K562 (cell line): ENCODE data around the gene KLHL8. TPM values are rescaled to one million over a fixed set of nuclear protein-coding genes. Genes with fewer than 3 reads are reported as not detected.

Experiments
- ATAC-seq: fragments of 200-7000 bp; cut with Tn5 transposase; 3 replicates; pipeline ENCODE4 v1.9.1; 2020; ENCODE audit warnings: moderate library complexity
- BruUV-seq: library from RNA; stranded (reverse); fragments of 400-500 nt; replicated peaks from 2 replicates; lab custom pipeline; 2021; lab: Mats Ljungman, UMichigan
- CTCF ChIA-PET: fragments of 300-600 bp; formaldehyde crosslinking; extraction: SDS; loops from one replicate; lab custom pipeline; 2021; ENCODE audit warnings: low intra/inter-chr PET ratio; lab: Yijun Ruan, JAX
- POLR2A ChIA-PET: fragments of 300-600, 350-650 bp; sonication (Branson Sonifier 250); formaldehyde crosslinking; extraction: SDS; loops from one replicate; lab custom pipeline; 2021; ENCODE audit warnings: antibody characterized with exemption, inconsistent platforms; lab: Yijun Ruan, JAX
- DNase-seq, 4 experiments: peaks; one replicate each; pipeline versions ENCODE4 v3.0.0 to v3.0.0-alpha.2; 2011 to 2018; ENCODE audit warnings: low spot score in 3 of 4, mixed read lengths in 3 of 4; ENCODE audit errors: extremely low read depth in 1 of 4
- FAIRE-seq: peaks from 2 replicates; lab custom pipeline; 2011; peaks lifted over from hg19 to GRCh38; lab: Jason Lieb, UNC
- H2AFZ ChIP-seq: 2 replicates; pipeline ENCODE4 v1.6.0; 2011; ENCODE audit warnings: low read depth, low read length, control low read depth, inconsistent platforms
- H3K27ac ChIP-seq: fragments of 200-600 bp; 3 replicates; pipeline ENCODE4 v1.8.0; 2011; ENCODE audit warnings: low read depth, mild to moderate bottlenecking, control low read depth, inconsistent platforms, low read length, moderate library complexity, mixed read lengths; ENCODE audit errors: extremely low read depth
- H3K27me3 ChIP-seq, 2 experiments: fragments of 300-600 bp in 1 of 2; 2 replicates in 1 of 2; 3 replicates in 1 of 2; pipeline versions ENCODE4 v1.6.0 to v1.8.0; 2011; ENCODE audit warnings: inconsistent platforms in 2 of 2, low read length in 2 of 2, mild to moderate bottlenecking in 1 of 2, mixed read lengths in 1 of 2, moderate library complexity in 1 of 2; ENCODE audit not compliant: control insufficient read depth in 2 of 2, insufficient read depth in 2 of 2
- H3K36me3 ChIP-seq: fragments of 300-600 bp; 3 replicates; pipeline ENCODE4 v1.8.0; 2011; ENCODE audit warnings: mild to moderate bottlenecking, low read length, inconsistent platforms; ENCODE audit not compliant: control insufficient read depth, insufficient read depth
- H3K4me1 ChIP-seq, 2 experiments: fragments of 200-600 bp in 1 of 2; replicated peaks in 1 of 2; 2 replicates in 1 of 2; 3 replicates in 1 of 2; pipeline versions ENCODE4 v1.5.1 to v1.8.0; 2011; ENCODE audit warnings: inconsistent platforms in 2 of 2, low read length in 2 of 2, mild to moderate bottlenecking in 1 of 2, mixed read lengths in 1 of 2, moderate library complexity in 1 of 2; ENCODE audit not compliant: control insufficient read depth in 2 of 2, insufficient read depth in 2 of 2
- H3K4me2 ChIP-seq: 2 replicates; pipeline ENCODE4 v1.6.1; 2011; ENCODE audit warnings: low read length, control low read depth, inconsistent platforms, mixed read lengths; ENCODE audit not compliant: insufficient read depth
- H3K4me3 ChIP-seq: fragments of 200-600 bp; sonication (generic), shearing (Covaris generic); 2 replicates; pipeline ENCODE4 v1.5.1; 2016; ENCODE audit warnings: control low read depth, inconsistent platforms
- H3K79me2 ChIP-seq: fragments of 200-600 bp; 3 replicates; pipeline ENCODE4 v1.8.0; 2011; ENCODE audit warnings: low read length, inconsistent platforms; ENCODE audit not compliant: control insufficient read depth, insufficient read depth
- H3K9ac ChIP-seq, 2 experiments: 2 replicates each; pipeline versions ENCODE4 v1.6.0 to v1.6.1; 2011; ENCODE audit warnings: low read depth in 2 of 2, low read length in 2 of 2, control low read depth in 1 of 2, inconsistent platforms in 1 of 2, mild to moderate bottlenecking in 1 of 2, mixed read lengths in 1 of 2; ENCODE audit not compliant: insufficient read depth in 1 of 2
- H3K9me1 ChIP-seq: one replicate; pipeline ENCODE4 v1.6.0; 2011; ENCODE audit warnings: inconsistent platforms, mild to moderate bottlenecking, low read length, moderate library complexity; ENCODE audit not compliant: control insufficient read depth, insufficient read depth
- H3K9me3 ChIP-seq: replicated peaks from 2 replicates; pipeline ENCODE4 v1.5.1; 2011; ENCODE audit warnings: low read depth, low read length, inconsistent platforms; ENCODE audit not compliant: control insufficient read depth, insufficient read depth
- H4K20me1 ChIP-seq: replicated peaks from 2 replicates; pipeline ENCODE4 v1.6.1; 2011; ENCODE audit warnings: low read length, inconsistent platforms, mixed read lengths; ENCODE audit not compliant: control insufficient read depth, insufficient read depth
- ATF1 ChIP-seq, 2 experiments: fragments of 450-650 bp in 1 of 2; IDR thresholded peaks; 2 replicates each; pipeline ENCODE4 v1.6.1; 2016; ENCODE audit warnings: missing compliant biosample characterization in 1 of 2, missing genetic modification characterization in 1 of 2
- BCL6 ChIP-seq: fragments of 250-450 bp; sonication (Bioruptor Pico); IDR thresholded peaks from 2 replicates; pipeline ENCODE4 v1.4.0; 2020
- HDAC6 ChIP-seq: IDR thresholded peaks from 2 replicates; pipeline ENCODE4 v1.6.1; 2012; ENCODE audit warnings: low read depth, mild to moderate bottlenecking, control low read depth, inconsistent platforms, low read length, moderate library complexity
- HMG20A ChIP-seq: fragments of 450-650 bp; formaldehyde crosslinking; conservative IDR thresholded peaks from 2 replicates; pipeline ENCODE4 v1.4.0; 2020; ENCODE audit warnings: mild to moderate bottlenecking, mixed read lengths
- MEF2D ChIP-seq: conservative IDR thresholded peaks from 2 replicates; pipeline ENCODE4 v1.6.1; 2016; ENCODE audit warnings: low read depth, missing genetic modification characterization, missing compliant biosample characterization
- PML ChIP-seq: IDR thresholded peaks from 2 replicates; pipeline ENCODE4 v1.6.1; 2012; ENCODE audit warnings: low read length, inconsistent platforms
- POLR2B ChIP-seq: fragments of 450-650 bp; IDR thresholded peaks from 2 replicates; pipeline ENCODE4 v1.6.1; 2018; ENCODE audit warnings: low read depth; ENCODE audit not compliant: partially characterized antibody
- POLR3G ChIP-seq: IDR thresholded peaks from 2 replicates; pipeline ENCODE4 v1.6.1; 2011; ENCODE audit not compliant: insufficient read length, insufficient replicate concordance; ENCODE audit errors: extremely low read depth
- RBFOX2 ChIP-seq: fragments of 200-400 bp; formaldehyde crosslinking; IDR thresholded peaks from 2 replicates; pipeline ENCODE4 v1.6.1; 2017; ENCODE audit warnings: low read depth, mild to moderate bottlenecking, low read length, moderate library complexity
- SNIP1 ChIP-seq: fragments of 450-650 bp; IDR thresholded peaks from 2 replicates; pipeline ENCODE4 v1.7.1; 2017; ENCODE audit warnings: low read depth, mild to moderate bottlenecking
- TFAM ChIP-seq: fragments of 250-450 bp; sonication (Bioruptor Pico); conservative IDR thresholded peaks from 2 replicates; pipeline ENCODE4 v1.5.0; 2021; ENCODE audit warnings: mild to moderate bottlenecking, moderate library complexity
- ZNF217 ChIP-seq: sonication (generic); formaldehyde crosslinking; IDR thresholded peaks from 2 replicates; pipeline ENCODE4 v1.8.0; 2022; ENCODE audit warnings: mild to moderate bottlenecking, missing genetic modification reagents
- ZNF609 ChIP-seq: sonication (generic); formaldehyde crosslinking; IDR thresholded peaks from 2 replicates; pipeline ENCODE4 v1.8.1; 2023; ENCODE audit warnings: missing genetic modification reagents, mild to moderate bottlenecking, borderline replicate concordance
- ZNF644 ChIP-seq: fragments of 200-800 bp; sonication (Bioruptor generic); IDR thresholded peaks from 2 replicates; pipeline ENCODE4 v1.6.1; 2016; ENCODE audit warnings: low read depth, missing genetic modification characterization, missing compliant biosample characterization
- ZNF740 ChIP-seq, 3 experiments: fragments of 200-800 bp in 1 of 3; sonication (Bioruptor generic) in 1 of 3; sonication (generic) in 1 of 3; formaldehyde crosslinking in 1 of 3; IDR thresholded peaks; 2 replicates each; pipeline versions ENCODE4 v1.6.1 to v1.8.0; 2016 to 2022; ENCODE audit warnings: mild to moderate bottlenecking in 2 of 3, missing compliant biosample characterization in 2 of 3, missing genetic modification characterization in 2 of 3, missing genetic modification reagents in 1 of 3
- WGBS: fragments of 100-300 bp; shearing (Covaris generic); methylation state at CpG from one replicate; pipeline ENCODE4 v1.1.6; 2016; ENCODE audit warnings: low coverage, mixed read lengths; ENCODE audit not compliant: insufficient coverage; ENCODE audit errors: missing lambda C conversion rate; 5-methylcytosine and 5-hydroxymethylcytosine counted together
- in situ Hi-C: fragments of 300-500 bp; cut with MboI; formaldehyde crosslinking; loops from 4 replicates; pipeline ENCODE4 v1.15.0; 2018; ENCODE audit warnings: inconsistent platforms, mixed read lengths
- intact Hi-C: fragments of 100-400 bp; cut with micrococcal nuclease; formaldehyde crosslinking; loops from 2 replicates; pipeline ENCODE4 v1.14.2; 2022
- polyA plus RNA-seq, 8 experiments: library from polyadenylated mRNA; depleted of rRNA in 4 of 8; stranded (reverse) in 5 of 8; unstranded in 3 of 8; fragments of >200 nt; fragmentation: Nextera tagmentation in 2 of 8; fragmentation: Illumina TruSeq in 1 of 8; extraction: Ambion mirVana in 2 of 8; extraction: Trizol in 1 of 8; gene quantifications; 2 replicates each; pipeline versions ENCODE4 v1.2.1 to v1.2.3, GENCODE V29; 2011 to 2014; ENCODE audit warnings: inconsistent platforms in 1 of 8, missing spikeins in 1 of 8
- total RNA-seq, 7 experiments: library from RNA; depleted of rRNA in 6 of 7; stranded (reverse); fragments of >200 nt in 6 of 7; fragmentation: Illumina TruSeq in 2 of 7; extraction: Trizol in 2 of 7; gene quantifications; 2 replicates each; pipeline versions ENCODE4 v1.2.1 to v1.2.3, GENCODE V29; 2011 to 2021; ENCODE audit warnings: low replicate concordance in 1 of 7

KLHL8 gene
- total and polyA plus RNA-seq, 9 of the 15 experiments (the other 6 are each of a cell fraction or from before 2014, with no cell fraction given), result 8.7 to 25.3 (median 15.7) TPM

DNA sequence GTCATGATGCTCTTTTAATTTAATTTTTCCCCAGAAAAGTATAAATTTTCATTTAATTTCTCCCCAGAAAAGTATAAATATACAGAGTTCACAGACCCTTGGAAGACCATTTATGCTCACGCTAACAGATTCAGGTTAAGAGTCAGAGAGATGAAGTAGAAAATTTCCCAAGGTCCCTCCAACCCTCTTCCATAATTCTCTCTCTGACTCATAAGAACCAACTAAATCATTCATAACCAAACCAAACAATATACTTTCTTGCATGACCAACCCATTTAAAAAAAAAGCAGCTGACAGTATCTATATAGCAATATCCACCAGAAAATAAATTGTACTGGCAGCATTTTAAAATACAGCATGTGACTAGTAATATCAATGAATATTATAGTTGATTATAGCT is 3.9 kb downstream of the KLHL8 start:
- Histone ChIP-seq H4K20me1 (0 out of 2 replicates have a peak, but pooled peaks cover 2% of the 10 kb centered on the region), H3K4me1 (peaks cover 19 to 22% of the 10 kb centered on the region in 2 experiments), H3K9me3 (no peaks in the 10 kb centered on the region), H3K9ac (no peak overlapping the region), H3K4me3 (no peak overlapping the region), H3K4me2 (no peak overlapping the region), H2AFZ (no peak overlapping the region), H3K27ac (no peak overlapping the region), H3K79me2 (peaks cover 85% of the 10 kb centered on the region)
- BruUV-seq, result no TSS peak
- no peak for FAIRE-seq
- no peak for ATAC-seq
- intact Hi-C loops, result no loop called here
- CTCF ChIA-PET, result no interaction called here
- no peak for TF ChIP-seq RBFOX2
- no peak for TF ChIP-seq MEF2D (tag)
- TF ChIP-seq PML, result no peak
- no peak for TF ChIP-seq POLR2B
- TF ChIP-seq ZNF740 (CRISPR knock-in tag; IDR thresholded peaks at IDR 0.05), result no peak
- no peak for TF ChIP-seq ZNF740 (tag; IDR thresholded peaks at IDR 0.05)
- TF ChIP-seq POLR3G, result no peak
- no peak for TF ChIP-seq SNIP1
- TF ChIP-seq ZNF609 (CRISPR knock-in tag), result no peak
- no peak for TF ChIP-seq BCL6
- TF ChIP-seq ATF1 (CRISPR knock-in tag; IDR thresholded peaks at IDR 0.05), result no peak
- TF ChIP-seq ATF1 (tag; IDR thresholded peaks at IDR 0.05), result no peak
- TF ChIP-seq HDAC6, result no peak
- no peak for TF ChIP-seq TFAM
- TF ChIP-seq HMG20A (CRISPR knock-in tag), result no peak
- no peak for TF ChIP-seq ZNF644
- TF ChIP-seq ZNF217 (CRISPR knock-in tag), result no peak
- TF ChIP-seq, all 486 proteins: peak for 0
- no peak for DNase-seq
- in situ Hi-C loops, result no loop called here
- 94% methylated on average over 1 of the region's 1 CpG for WGBS
- H3K36me3 ChIP-seq, result no peaks in the 10 kb centered on the region
- H3K27me3 ChIP-seq, result no peaks in the 10 kb centered on the region
- POLR2A ChIA-PET, result interaction anchor here (0.5 to 0.8 kb wide), 3 partner anchors 277 to 444 kb away, joined by 3 read pairs; no protein-coding TSS in a partner anchor
- H3K9me1 ChIP-seq, result no peaks in the 10 kb centered on the region
